CD8-positive, alpha-beta memory T cell (primary cell): Measurements from ENCODE around the gene COQ9. TPM values are rescaled to one million over a fixed set of nuclear protein-coding genes. Genes with fewer than 3 reads are reported as not detected.

ENCODE experiments used
- CTCF ChIA-PET: fragments of 350-600 bp; sonication (Branson Sonifier 250); formaldehyde crosslinking; loops from one replicate; lab custom pipeline; 2021; ENCODE audit warnings: antibody characterized with exemption; lab: Charles Lee
- POLR2A ChIA-PET: fragments of 350-600 bp; sonication (Branson Sonifier 250); formaldehyde crosslinking; loops from one replicate; lab custom pipeline; 2021; ENCODE audit warnings: antibody characterized with exemption; lab: Charles Lee
- DNase-seq, 5 donors: peaks; one replicate each; pipeline versions ENCODE4 v3.0.0 to v3.0.0-alpha.2; 2020 to 2022; ENCODE audit warnings: mixed read lengths in 1 of 5
- H3K27ac ChIP-seq: one replicate; pipeline ENCODE4 v1.7.0; 2013; ENCODE audit warnings: low read depth, mild to moderate bottlenecking, low read length, moderate library complexity
- H3K27me3 ChIP-seq: 2 replicates; pipeline ENCODE4 v1.7.0; 2013; ENCODE audit warnings: low read length, mild to moderate bottlenecking; ENCODE audit not compliant: insufficient read depth, poor library complexity, severe bottlenecking
- H3K36me3 ChIP-seq: 2 replicates; pipeline ENCODE4 v1.7.0; 2013; ENCODE audit warnings: mild to moderate bottlenecking, low read length, moderate library complexity; ENCODE audit not compliant: insufficient read depth
- H3K4me1 ChIP-seq: 2 replicates; pipeline ENCODE4 v1.7.0; 2013; ENCODE audit warnings: mild to moderate bottlenecking, low read length, moderate library complexity; ENCODE audit not compliant: insufficient read depth
- H3K4me3 ChIP-seq: 2 replicates; pipeline ENCODE4 v1.7.0; 2013; ENCODE audit warnings: mild to moderate bottlenecking, low read length
- H3K9me3 ChIP-seq: 2 replicates; pipeline ENCODE4 v1.7.0; 2013; ENCODE audit warnings: mild to moderate bottlenecking, low read length
- H3K27ac Mint-ChIP-seq, 8 donors: one replicate each; pipeline ENCODE4 v1.8.0; 2020 to 2021; ENCODE audit warnings: mixed read lengths in 8 of 8, mild to moderate bottlenecking in 6 of 8, inconsistent platforms in 3 of 8, moderate library complexity in 3 of 8
- H3K27me3 Mint-ChIP-seq, 2 donors: one replicate each; pipeline ENCODE4 v1.8.0; 2020 to 2021; ENCODE audit warnings: mixed read lengths in 2 of 2, mild to moderate bottlenecking in 1 of 2, moderate library complexity in 1 of 2
- H3K36me3 Mint-ChIP-seq, 3 donors: one replicate each; pipeline ENCODE4 v1.8.0; 2020 to 2021; ENCODE audit warnings: mixed read lengths in 3 of 3, inconsistent platforms in 1 of 3, mild to moderate bottlenecking in 1 of 3
- H3K4me1 Mint-ChIP-seq, 3 donors: one replicate each; pipeline ENCODE4 v1.8.0; 2020 to 2021; ENCODE audit warnings: mixed read lengths in 3 of 3, inconsistent platforms in 1 of 3, mild to moderate bottlenecking in 1 of 3
- H3K4me3 Mint-ChIP-seq, 7 donors: one replicate each; pipeline ENCODE4 v1.8.0; 2020 to 2021; ENCODE audit warnings: mixed read lengths in 7 of 7, mild to moderate bottlenecking in 6 of 7, moderate library complexity in 4 of 7, inconsistent platforms in 2 of 7
- H3K9me3 Mint-ChIP-seq, 5 donors: one replicate each; pipeline ENCODE4 v1.8.0; 2020 to 2022; ENCODE audit warnings: mixed read lengths in 5 of 5, mild to moderate bottlenecking in 3 of 5, moderate library complexity in 2 of 5, inconsistent platforms in 1 of 5
- polyA plus RNA-seq: library from polyadenylated mRNA; unstranded; fragments of 300-500 nt; fragmentation: Illumina TruSeq; gene quantifications from one replicate; pipeline ENCODE4 v1.2.3, GENCODE V29; 2021
- total RNA-seq, 2 experiments: library from RNA; stranded (reverse); gene quantifications; one replicate each; pipeline ENCODE4 v1.2.3, GENCODE V29; 2021

COQ9 gene
- total and polyA plus RNA-seq, 3 experiments from 2014 or later: 28.4 to 51.9 (median 50.5) TPM

DNA sequence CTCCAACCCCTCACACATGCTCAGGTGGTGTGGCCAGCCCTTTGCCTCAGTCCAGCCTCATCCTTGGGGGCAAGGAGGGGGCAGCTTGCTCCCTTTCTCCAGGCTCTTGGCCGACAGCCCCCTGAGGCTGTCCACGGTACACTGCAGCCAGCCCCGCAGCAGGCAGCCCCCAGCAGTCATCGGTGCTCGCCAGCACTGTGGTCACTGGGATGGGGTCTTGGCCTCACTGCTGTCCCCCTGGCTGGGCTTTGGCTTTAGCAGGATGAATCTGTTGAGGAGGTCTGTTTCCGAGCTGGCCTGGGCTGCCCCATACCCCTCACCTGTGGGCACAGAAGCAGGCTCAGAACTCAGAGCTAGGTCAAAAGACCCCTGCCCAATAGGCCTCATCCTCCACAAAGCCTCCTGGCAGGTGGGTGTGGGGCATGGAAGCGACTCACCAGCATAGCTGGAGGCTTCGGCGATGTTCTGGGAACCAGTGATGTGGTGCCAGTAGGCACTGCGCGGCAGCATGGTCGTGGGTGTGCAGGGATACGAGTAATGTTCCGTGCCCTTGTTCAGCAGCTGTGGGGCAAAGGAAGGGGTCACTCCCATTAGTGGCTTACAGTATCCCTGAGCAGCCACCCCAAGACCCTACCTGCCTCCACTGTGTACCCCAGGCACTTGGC lies 26.0 kb downstream of the COQ9 start:
- no peak for DNase-seq
- H3K36me3 ChIP-seq: peaks cover 25% of the 10 kb centered on the region
- POLR2A ChIA-PET: no interaction called here

GRCh38 chr16:57473906-57474305 lies 26.6 kb downstream of the COQ9 start:
- peaks cover 16% of the 10 kb centered on the region for H3K4me1 ChIP-seq
- ChIA-PET POLR2A (no interaction called here), CTCF (interaction anchor here (0.8 to 2.5 kb wide), 3 partner anchors 9 to 14 kb away, joined by 3 to 11 read pairs (median 4); partner anchors contain the start of gene DOK4)
- no peaks in the 10 kb centered on the region for H3K9me3 ChIP-seq
- Mint-ChIP-seq H3K4me3 (no peak overlapping the region), H3K36me3 (peaks cover 0 to 38% (median 2%) of the 10 kb centered on the region in 3 donors), H3K9me3 (no peaks in the 10 kb centered on the region), H3K27me3 (no peaks in the 10 kb centered on the region), H3K27ac (no peak overlapping the region), H3K4me1 (peaks cover 7 to 24% (median 8%) of the 10 kb centered on the region in 3 donors)
- no peak overlapping the region for H3K4me3 ChIP-seq
- H3K36me3 ChIP-seq: peaks cover 20% of the 10 kb centered on the region
- H3K27ac ChIP-seq: no peak overlapping the region
- DNase-seq: no peak
- no peaks in the 10 kb centered on the region for H3K27me3 ChIP-seq

More for the DNA sequence above, 26.0 kb downstream of the COQ9 start:
- peaks cover 0 to 44% (median 3%) of the 10 kb centered on the region in 3 donors for H3K36me3 Mint-ChIP-seq
- Histone ChIP-seq H3K4me1 (peaks cover 16% of the 10 kb centered on the region), H3K9me3 (no peaks in the 10 kb centered on the region), H3K4me3 (no peak overlapping the region), H3K27me3 (no peaks in the 10 kb centered on the region), H3K27ac (no peak overlapping the region)
- H3K27ac Mint-ChIP-seq: peak overlapping the region in 2 of 8 donors; percentile 60 to 66
- H3K4me1 Mint-ChIP-seq: peaks cover 7 to 21% (median 8%) of the 10 kb centered on the region in 3 donors
- no peaks in the 10 kb centered on the region for H3K9me3 Mint-ChIP-seq
- CTCF ChIA-PET: interaction anchor here (0.8 to 2.5 kb wide), 5 partner anchors 8 to 15 kb away, joined by 3 to 11 read pairs (median 4); partner anchors contain the start of gene DOK4
- no peaks in the 10 kb centered on the region for H3K27me3 Mint-ChIP-seq
- no peak overlapping the region for H3K4me3 Mint-ChIP-seq

DNA sequence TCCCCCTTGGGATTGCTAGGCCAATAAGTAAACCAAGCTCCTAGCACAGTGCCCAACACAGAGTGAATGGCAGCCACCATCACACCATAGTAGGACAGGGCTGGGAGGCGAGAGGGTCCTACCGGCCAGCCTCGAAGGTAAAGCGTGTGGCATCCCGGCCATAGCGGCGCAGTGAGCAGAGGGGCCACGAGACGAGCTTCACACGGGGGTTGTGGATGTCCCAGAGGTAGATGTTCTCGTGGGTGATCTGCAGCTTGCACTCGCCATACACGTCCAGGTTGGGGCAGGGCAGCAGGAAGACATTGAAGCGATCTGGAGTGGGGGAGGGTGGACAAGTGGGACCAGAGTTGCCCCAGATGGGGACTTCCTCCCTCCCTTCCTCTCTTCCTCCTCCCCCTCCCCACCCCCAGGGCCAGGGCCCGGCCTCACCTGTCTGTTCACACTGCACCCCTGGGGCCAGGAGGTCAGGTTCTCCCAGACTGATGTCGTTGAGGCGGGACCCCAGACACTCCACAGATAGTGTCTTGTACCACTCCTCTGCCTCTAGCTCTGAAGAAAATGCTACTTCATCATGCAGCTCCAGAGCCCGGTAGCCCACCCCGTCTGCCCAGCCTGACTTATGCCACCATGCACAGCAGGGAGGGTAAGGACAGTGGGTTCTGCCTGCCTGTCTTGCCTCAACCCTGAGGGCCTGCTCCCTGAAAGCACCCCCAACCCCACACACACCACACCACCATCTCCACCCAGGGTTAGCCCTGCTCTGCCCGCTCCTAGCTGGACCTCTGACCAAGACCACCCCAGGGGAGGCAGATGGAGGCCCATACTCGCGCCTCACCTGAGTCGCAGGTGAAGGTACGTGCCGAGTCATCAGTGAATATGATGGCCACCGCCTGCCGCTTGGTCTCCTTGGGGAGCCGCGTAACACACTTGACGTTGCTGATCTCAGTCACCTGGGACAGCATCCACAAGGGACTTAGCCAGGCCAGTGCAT lies 27.7 kb downstream of the COQ9 start:
- Mint-ChIP-seq H3K4me3 (peak overlapping the region in 1 of 7 donors; percentile 23), H3K36me3 (peaks cover 0 to 29% (median 2%) of the 10 kb centered on the region in 3 donors), H3K4me1 (peaks cover 7 to 24% (median 8%) of the 10 kb centered on the region in 3 donors), H3K9me3 (no peaks in the 10 kb centered on the region), H3K27ac (peak overlapping the region in 4 of 8 donors; percentile 6 to 73 (median 46)), H3K27me3 (no peaks in the 10 kb centered on the region)
- peaks cover 10% of the 10 kb centered on the region for H3K36me3 ChIP-seq
- DNase-seq: no peak
- H3K27ac ChIP-seq: no peak overlapping the region
- POLR2A ChIA-PET: interaction anchor here (0.9 kb wide), 2 partner anchors 45 to 67 kb away, joined by 3 read pairs; partner anchors contain the start of gene ADGRG5
- H3K27me3 ChIP-seq: no peaks in the 10 kb centered on the region
- CTCF ChIA-PET: interaction anchor here (1.1 to 2.5 kb wide), 4 partner anchors 10 to 58 kb away, joined by 3 to 11 read pairs (median 7); partner anchors contain the start of genes DOK4 and POLR2C
- no peak overlapping the region for H3K4me3 ChIP-seq
- peaks cover 16% of the 10 kb centered on the region for H3K4me1 ChIP-seq
- H3K9me3 ChIP-seq: no peaks in the 10 kb centered on the region

- Mint-ChIP-seq H3K4me1 (peaks cover 7 to 24% (median 8%) of the 10 kb centered on the region in 3 donors), H3K9me3 (no peaks in the 10 kb centered on the region), H3K4me3 (peak overlapping the region in 5 of 7 donors; percentile 20 to 63 (median 39)), H3K27ac (peak overlapping the region; percentile 29 to 80 (median 59)), H3K36me3 (peaks cover 0 to 21% (median 2%) of the 10 kb centered on the region in 3 donors), H3K27me3 (no peaks in the 10 kb centered on the region)
- no peaks in the 10 kb centered on the region for H3K27me3 ChIP-seq
- no peak overlapping the region for H3K27ac ChIP-seq
- H3K9me3 ChIP-seq: no peaks in the 10 kb centered on the region
- H3K36me3 ChIP-seq: peaks cover 1% of the 10 kb centered on the region
- ChIA-PET POLR2A (interaction anchor here (0.6 to 0.9 kb wide), 3 partner anchors 9 to 260 kb away, joined by 3 to 4 read pairs (median 3); partner anchors contain the start of gene KATNB1), CTCF (interaction anchor here (2.4 to 2.5 kb wide), 2 partner anchors 9 to 14 kb away, joined by 10 to 11 read pairs; partner anchors contain the start of genes DOK4 and POLR2C)
- peak; percentile 56 to 80 (median 72) for DNase-seq
- no peak overlapping the region for H3K4me3 ChIP-seq
- H3K4me1 ChIP-seq: peaks cover 16% of the 10 kb centered on the region
Measured at GRCh38 chr16:57475711-57476339, 28.5 kb downstream of the COQ9 start.

GRCh38 chr16:57476546-57477410 lies 29.5 kb downstream of the COQ9 start:
- DNase-seq: no peak

DNA sequence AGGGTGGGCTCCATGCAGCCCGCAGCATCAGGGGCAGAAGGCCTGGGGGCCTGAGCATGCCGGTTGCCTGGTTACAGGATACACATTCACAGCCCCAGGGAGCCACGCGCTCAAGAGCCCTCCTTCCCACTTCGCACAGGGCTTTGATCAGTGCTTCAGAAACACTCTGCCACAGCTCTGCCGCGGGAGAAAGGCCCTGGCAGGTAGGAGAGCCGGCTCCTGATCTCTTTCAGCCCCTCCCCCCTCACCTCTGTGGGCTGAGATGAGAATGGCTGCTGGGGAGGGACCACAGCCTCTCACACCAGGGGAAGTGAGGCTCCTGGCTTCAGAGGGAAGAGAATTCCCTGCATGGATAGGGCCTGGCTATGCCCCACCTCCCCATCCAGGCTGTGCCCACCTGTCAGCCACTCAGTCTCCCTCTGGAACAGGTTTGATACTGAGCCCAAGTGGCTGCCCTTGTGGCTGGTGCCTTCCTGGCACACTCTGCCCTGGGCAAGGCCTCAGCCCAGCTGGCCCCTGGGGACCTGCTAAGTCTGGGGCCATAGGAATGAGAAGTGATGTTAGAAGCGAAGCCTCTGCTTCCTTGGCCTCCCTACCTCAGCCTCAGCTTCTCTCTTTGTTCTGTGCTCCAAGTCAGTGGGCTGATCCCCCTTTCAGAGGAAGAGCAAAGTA lies 30.4 kb downstream of the COQ9 start:
- H3K4me1 ChIP-seq: peaks cover 16% of the 10 kb centered on the region

More at GRCh38 chr16:57476546-57477410, 29.5 kb downstream of the COQ9 start:
- H3K27ac Mint-ChIP-seq: peak overlapping the region in 5 of 8 donors; percentile 54 to 85 (median 61)
- Histone ChIP-seq H3K9me3 (no peaks in the 10 kb centered on the region), H3K4me1 (peaks cover 16% of the 10 kb centered on the region), H3K4me3 (no peak overlapping the region), H3K36me3 (no peaks in the 10 kb centered on the region), H3K27ac (no peak overlapping the region), H3K27me3 (no peaks in the 10 kb centered on the region)
- peaks cover 0 to 12% (median 0%) of the 10 kb centered on the region in 3 donors for H3K36me3 Mint-ChIP-seq
- H3K9me3 Mint-ChIP-seq: no peaks in the 10 kb centered on the region
- H3K27me3 Mint-ChIP-seq: no peaks in the 10 kb centered on the region
- ChIA-PET CTCF (interaction anchor here (0.7 to 2.4 kb wide), 2 partner anchors 15 to 58 kb away, joined by 3 to 10 read pairs; partner anchors contain the start of gene POLR2C), POLR2A (interaction anchor here (0.6 kb wide), 1 partner anchor 31 kb away, joined by 8 read pairs; no protein-coding TSS in a partner anchor)
- peak overlapping the region in 2 of 7 donors; percentile 37 to 78 for H3K4me3 Mint-ChIP-seq
- H3K4me1 Mint-ChIP-seq: peaks cover 7 to 24% (median 8%) of the 10 kb centered on the region in 3 donors

More for the DNA sequence above, 30.4 kb downstream of the COQ9 start:
- Mint-ChIP-seq H3K36me3 (peaks cover 0 to 5% (median 0%) of the 10 kb centered on the region in 3 donors), H3K27ac (no peak overlapping the region), H3K4me1 (peaks cover 7 to 24% (median 8%) of the 10 kb centered on the region in 3 donors), H3K4me3 (no peak overlapping the region), H3K9me3 (no peaks in the 10 kb centered on the region), H3K27me3 (no peaks in the 10 kb centered on the region)
- no peak overlapping the region for H3K27ac ChIP-seq
- H3K27me3 ChIP-seq: no peaks in the 10 kb centered on the region
- ChIA-PET POLR2A (interaction anchor here (0.6 kb wide), 1 partner anchor 32 kb away, joined by 8 read pairs; no protein-coding TSS in a partner anchor), CTCF (interaction anchor here (1.4 kb wide), 1 partner anchor 15 kb away, joined by 3 read pairs; the partner anchor contains the start of gene POLR2C)
- DNase-seq: no peak
- H3K4me3 ChIP-seq: no peak overlapping the region
- H3K36me3 ChIP-seq: no peaks in the 10 kb centered on the region
- H3K9me3 ChIP-seq: no peaks in the 10 kb centered on the region
